ENCODE results near the gene KCNMA1.

- TF ChIP-seq NRF1 (IDR thresholded peaks at IDR 0.05; ENCODE audit: low read depth, low read length) = no peak
- no peak for TF ChIP-seq CTCF (IDR thresholded peaks at IDR 0.05)
- no peak for TF ChIP-seq GABPA (IDR thresholded peaks at IDR 0.05; ENCODE audit: low read depth)
- TF ChIP-seq, protein P1, sequence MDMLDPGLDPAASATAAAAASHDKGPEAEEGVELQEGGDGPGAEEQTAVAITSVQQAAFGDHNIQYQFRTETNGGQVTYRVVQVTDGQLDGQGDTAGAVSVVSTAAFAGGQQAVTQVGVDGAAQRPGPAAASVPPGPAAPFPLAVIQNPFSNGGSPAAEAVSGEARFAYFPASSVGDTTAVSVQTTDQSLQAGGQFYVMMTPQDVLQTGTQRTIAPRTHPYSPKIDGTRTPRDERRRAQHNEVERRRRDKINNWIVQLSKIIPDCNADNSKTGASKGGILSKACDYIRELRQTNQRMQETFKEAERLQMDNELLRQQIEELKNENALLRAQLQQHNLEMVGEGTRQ (IDR thresholded peaks at IDR 0.05; ENCODE audit: borderline replicate concordance, low read depth, low read length) = no peak
- TF ChIP-seq SMC3 (IDR thresholded peaks at IDR 0.05; ENCODE audit: low read depth, low read length) = no peak
- no peak for TF ChIP-seq MAX (IDR thresholded peaks at IDR 0.05; ENCODE audit: low read depth)
- no peak for TF ChIP-seq POLR2AphosphoS5 (IDR thresholded peaks at IDR 0.05; ENCODE audit: low read depth, low read length)
- TF ChIP-seq TAF1 (IDR thresholded peaks at IDR 0.05; ENCODE audit: borderline replicate concordance, low read depth, low read length) = no peak
- TF ChIP-seq GATA2 (CRISPR knock-in tag; IDR thresholded peaks at IDR 0.05) = no peak
- no peak for TF ChIP-seq SIN3A (IDR thresholded peaks at IDR 0.05; ENCODE audit: borderline replicate concordance, low read depth, low read length)
- no peak for TF ChIP-seq EP300 (IDR thresholded peaks at IDR 0.05; ENCODE audit: borderline replicate concordance in 1 of 2, low read depth in 1 of 2, low read length in 1 of 2)
- TF ChIP-seq ELF1 (IDR thresholded peaks at IDR 0.05) = no peak
- no peak for TF ChIP-seq TEAD4 (IDR thresholded peaks at IDR 0.05; ENCODE audit: borderline replicate concordance, insufficient read depth)
Observed at GRCh38 chr10:77300682-77301302, 336.8 kb downstream of the KCNMA1 start.

Data from SK-N-SH (cell line).